Measurements from ENCODE around the gene KCTD15.

The KCTD15 gene

DNA sequence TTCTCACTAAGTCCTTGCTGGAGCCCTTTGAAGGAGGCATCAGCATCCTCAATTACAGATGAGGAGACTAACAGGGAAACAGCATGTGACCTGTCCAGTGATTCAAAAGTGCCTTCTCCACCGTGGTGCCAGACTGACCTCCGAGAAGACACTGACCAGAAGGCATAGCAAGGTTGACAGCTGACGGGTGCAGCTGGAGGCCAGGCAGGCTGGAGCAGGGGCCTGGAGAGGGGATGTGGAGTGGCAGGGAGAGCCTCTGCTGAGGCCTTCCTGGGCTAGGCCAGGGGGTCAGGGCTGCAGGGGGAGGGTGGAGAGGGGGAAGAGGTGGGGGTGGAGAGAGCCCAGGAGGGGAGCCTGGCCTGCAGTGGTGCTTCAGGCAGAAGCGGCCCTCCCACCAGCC lies 66.3 kb downstream of the KCTD15 start:
- DNase-seq = no peak

GRCh38 chr19:33863436-33863835 lies 66.8 kb downstream of the KCTD15 start:
- DNase-seq = no peak

- no peak for DNase-seq
These were observed 67.7 kb downstream of the KCTD15 start for GRCh38 chr19:33864311-33864850.

DNA sequence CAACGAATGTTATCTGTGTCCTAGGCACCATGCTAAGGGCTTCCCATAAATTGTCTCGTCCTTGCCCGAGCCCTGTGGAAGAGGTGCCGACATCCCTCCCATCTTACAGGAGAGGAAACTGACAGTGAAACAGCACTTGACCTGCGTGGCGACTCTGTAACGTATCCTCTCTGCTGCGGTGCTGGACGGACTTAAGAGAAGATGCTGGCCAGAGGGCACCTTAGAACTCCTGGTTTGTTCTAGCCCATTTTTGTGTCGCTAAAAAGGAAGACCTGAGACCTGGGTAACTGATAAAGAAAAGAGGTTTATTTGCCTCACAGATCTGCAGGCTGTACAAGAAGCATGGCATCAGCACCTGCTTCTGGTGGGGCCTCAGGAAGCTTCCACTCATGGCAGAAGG lies 68.6 kb downstream of the KCTD15 start:
- no peak for DNase-seq
